GM10847 (cell line): ENCODE measurements around the gene STAT4.

ENCODE experiments used
- POLR2A ChIP-seq: IDR thresholded peaks from 2 replicates; pipeline ENCODE4 v1.6.1; 2011; ENCODE audit not compliant: insufficient read length; ENCODE audit errors: extremely low read depth

Gene STAT4, protein sequence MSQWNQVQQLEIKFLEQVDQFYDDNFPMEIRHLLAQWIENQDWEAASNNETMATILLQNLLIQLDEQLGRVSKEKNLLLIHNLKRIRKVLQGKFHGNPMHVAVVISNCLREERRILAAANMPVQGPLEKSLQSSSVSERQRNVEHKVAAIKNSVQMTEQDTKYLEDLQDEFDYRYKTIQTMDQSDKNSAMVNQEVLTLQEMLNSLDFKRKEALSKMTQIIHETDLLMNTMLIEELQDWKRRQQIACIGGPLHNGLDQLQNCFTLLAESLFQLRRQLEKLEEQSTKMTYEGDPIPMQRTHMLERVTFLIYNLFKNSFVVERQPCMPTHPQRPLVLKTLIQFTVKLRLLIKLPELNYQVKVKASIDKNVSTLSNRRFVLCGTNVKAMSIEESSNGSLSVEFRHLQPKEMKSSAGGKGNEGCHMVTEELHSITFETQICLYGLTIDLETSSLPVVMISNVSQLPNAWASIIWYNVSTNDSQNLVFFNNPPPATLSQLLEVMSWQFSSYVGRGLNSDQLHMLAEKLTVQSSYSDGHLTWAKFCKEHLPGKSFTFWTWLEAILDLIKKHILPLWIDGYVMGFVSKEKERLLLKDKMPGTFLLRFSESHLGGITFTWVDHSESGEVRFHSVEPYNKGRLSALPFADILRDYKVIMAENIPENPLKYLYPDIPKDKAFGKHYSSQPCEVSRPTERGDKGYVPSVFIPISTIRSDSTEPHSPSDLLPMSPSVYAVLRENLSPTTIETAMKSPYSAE

GRCh38 chr2:191150600-191151330 is at the start of gene STAT4:
Gene STAT4 (minus strand): TSS chr2:191150994. CDS start chr2:191148203, 2,791 bp downstream.
- no peak for TF ChIP-seq POLR2A

- no peak for TF ChIP-seq POLR2A
Observed at GRCh38 chr2:191199929-191200512, 49.2 kb upstream of the STAT4 start.

- TF ChIP-seq POLR2A, result no peak
Observed at GRCh38 chr2:191198271-191198670, 47.5 kb upstream of the STAT4 start.

GRCh38 chr2:191197096-191197495 is 46.3 kb upstream of the STAT4 start:
- no peak for TF ChIP-seq POLR2A

DNA sequence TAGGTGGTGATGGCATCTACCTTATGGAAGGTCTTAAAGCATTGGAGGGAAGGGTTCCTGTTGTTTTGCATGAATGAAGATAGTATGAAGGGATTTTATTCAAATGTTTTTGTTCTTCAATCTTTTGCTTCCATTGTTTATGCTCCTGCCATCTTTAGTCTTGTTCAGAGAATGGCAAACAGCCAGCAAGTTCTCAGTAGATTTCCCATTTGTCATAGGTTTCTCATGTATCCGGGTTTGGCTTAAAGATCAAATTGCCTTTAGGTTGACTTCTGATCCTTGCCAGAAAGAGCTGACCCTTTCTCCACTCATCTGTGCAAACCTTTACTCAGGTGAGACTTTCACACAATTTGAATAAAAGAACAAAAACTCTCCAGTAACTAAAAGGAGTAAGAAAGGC is 44.2 kb upstream of the STAT4 start:
- no peak for TF ChIP-seq POLR2A

DNA sequence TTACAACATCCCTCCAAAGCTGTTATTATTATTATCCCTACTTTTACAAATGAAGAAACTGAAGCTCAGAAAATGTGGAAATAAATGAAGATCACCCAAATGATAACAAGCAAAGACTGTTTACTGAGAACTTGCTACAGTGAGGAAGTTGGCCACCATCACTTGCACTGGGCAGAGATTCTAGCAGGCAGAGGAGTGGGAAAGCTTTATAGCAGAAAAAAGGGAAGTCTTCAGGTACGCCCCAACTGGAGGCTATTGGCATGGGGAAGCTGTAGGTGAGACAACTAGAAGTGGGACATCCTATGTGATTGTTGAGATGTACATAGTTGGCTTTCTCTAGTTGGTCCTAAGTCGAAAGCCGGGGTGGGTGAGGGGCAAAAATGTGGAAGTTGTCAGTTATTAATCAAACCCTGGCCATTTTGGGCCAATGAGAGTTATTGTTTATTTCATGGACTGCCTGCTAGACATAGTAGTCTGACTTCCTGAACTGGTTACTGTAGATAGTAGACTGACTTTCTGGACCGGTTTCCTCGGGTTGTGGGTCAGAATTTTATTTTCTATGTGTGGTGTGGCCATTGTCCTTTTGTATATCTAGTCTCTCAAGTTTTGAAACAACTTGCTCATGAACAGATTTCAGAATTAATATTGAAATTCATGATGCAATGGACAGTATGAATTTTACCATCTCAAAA is 40.2 kb upstream of the STAT4 start:
- TF ChIP-seq POLR2A, result no peak

- no peak for TF ChIP-seq POLR2A
Observed at GRCh38 chr2:191190435-191190834, 39.6 kb upstream of the STAT4 start.

DNA sequence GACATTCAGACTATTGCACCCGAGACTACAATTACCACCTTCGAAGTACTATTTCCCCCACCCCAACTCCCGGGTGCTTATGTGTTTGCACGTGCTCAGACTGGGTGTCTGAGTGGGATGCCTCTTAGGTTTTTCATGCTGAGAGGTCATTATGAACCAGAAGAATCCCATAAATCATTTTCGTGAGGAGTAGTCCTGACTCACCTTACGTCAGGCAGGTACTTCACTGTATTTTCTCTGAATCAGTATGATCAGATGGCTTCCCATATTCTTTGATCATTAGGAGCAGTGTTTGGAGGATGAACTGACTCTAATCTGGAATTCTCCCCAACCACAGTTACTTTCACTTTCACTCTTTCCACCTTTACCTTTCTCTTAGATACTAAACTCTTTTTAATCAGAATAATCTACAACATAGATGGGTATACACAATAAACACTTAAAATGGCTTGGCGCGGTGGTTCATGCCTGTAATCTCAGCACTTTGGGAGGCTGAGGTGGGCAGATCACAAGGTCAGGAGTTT is 38.4 kb upstream of the STAT4 start:
- TF ChIP-seq POLR2A, result no peak

- TF ChIP-seq POLR2A, result no peak
Observed at GRCh38 chr2:191188550-191189093, 37.8 kb upstream of the STAT4 start.

DNA sequence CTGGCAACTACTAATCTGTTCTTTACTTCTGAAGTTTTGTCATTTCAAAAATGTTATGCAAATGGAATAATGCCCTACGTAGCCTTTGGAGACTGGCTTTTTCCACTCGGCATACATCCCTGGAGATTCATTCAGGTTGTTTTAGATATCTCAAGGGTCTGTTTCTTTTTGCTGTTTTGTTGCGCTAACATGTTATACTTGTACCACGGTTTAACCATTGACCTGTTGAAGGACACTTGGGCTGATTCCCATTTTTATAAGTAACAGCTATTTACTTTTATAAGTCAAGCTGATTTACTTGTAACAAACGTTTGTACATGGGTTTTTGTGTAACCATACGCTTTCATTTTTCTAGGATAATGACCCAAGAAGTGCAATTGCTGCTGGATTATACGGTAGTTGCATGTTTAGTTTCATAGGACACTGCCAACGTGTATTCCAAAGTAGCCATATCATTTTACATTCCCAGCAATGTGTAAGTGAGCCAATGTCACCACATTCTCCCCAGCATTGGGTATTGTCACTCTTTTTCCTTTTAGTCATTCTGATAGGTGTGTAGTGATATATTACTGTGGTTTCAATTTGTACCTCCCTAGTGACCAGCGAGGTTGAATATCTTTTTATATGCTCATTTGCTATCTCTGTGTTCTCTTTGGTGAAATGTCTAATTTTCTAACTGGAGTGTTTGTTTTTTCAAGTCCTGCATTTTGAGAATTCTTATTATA is 36.5 kb upstream of the STAT4 start:
- no peak for TF ChIP-seq POLR2A

DNA sequence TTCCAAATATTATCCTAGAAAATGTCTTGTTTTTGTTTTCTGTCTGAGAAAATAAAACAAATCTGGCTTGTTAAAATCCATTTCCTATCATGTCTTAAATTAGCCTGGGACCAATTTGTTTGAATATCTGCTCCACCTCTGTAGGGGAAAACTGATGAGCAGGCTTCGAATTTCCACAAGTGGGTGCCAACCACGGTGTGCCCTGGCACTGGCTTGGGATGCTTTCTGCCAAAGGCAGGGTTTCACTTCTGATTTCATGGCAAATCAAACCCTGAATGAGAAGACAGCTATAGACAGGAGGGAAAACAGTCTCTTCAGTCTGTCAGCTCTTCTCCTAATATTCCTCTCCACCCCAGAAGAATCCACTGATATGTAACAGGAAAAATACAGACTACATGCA is 33.7 kb upstream of the STAT4 start:
- no peak for TF ChIP-seq POLR2A

DNA sequence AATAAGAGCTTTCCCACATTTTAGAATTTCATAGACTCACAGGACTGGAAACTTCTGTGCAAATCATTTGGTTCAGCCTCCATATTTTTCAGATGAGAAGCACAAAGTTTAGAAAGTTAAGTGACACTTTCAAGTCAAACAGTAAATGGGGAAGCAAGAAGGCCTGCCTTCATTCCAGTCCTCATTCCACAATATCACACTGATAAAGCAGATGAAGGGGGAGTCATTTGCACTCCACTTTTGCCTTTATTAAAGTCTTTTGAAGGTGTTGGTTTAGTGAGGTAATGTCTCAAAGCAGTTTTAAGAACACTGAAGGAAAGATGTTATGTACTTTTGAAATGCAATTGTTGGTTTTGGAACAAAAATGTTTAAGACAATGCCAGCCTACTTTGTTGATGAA is 32.7 kb upstream of the STAT4 start:
- no peak for TF ChIP-seq POLR2A

DNA sequence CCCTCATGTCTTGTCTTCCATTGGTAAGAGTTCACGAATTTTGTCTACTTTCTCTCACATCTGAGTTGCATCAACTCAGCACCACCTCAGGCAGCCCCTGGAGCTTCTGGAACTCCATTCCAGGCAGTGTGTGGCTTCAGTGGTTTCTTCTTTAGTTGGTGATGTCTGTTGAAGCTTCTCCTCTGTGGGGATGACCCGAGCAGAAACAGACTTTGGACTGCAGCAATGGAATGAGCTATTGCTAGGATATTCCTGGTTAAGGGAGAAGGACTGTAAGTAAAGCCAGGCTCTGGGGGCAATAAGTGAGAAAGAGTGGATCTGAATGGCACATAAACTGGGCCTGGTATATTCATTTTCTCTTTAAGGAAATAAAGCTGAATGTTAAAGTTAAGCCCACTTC is 32.3 kb upstream of the STAT4 start:
- no peak for TF ChIP-seq POLR2A

DNA sequence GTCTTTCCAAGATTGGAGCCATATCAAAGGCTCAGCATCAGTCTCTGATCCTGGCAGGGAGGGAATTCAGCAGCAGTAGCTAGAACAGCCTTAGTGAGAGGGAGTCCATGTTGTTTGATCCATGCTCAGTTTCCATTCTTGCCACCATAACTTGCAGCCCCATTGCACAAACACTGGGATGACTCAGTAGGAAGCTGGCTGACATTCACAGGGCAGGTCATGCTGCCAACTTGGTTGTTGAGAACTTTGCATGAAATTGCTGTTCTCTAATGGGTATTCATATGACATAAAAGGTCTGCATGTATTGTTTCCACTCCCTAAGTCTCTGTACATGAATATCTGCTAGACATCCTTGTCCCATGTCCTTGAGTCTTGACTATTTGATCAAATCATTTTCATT is 29.9 kb upstream of the STAT4 start:
- TF ChIP-seq POLR2A, result no peak
